Measurements from ENCODE around the gene GMDS.

The GMDS gene

GRCh38 chr6:1624851-1625781, 620.3 kb downstream of the GMDS start:
- DNase-seq (ENCODE audit: low read depth) = no peak

- no peak for DNase-seq (ENCODE audit: low read depth)
These were observed 621.2 kb downstream of the GMDS start for GRCh38 chr6:1624058-1624850.

- no peak for DNase-seq (ENCODE audit: low read depth)
These were observed 621.7 kb downstream of the GMDS start for GRCh38 chr6:1623769-1624057.

GRCh38 chr6:1622851-1623768, 622.3 kb downstream of the GMDS start:
- no peak for DNase-seq (ENCODE audit: low read depth)

- no peak for DNase-seq (ENCODE audit: low read depth)
These were observed 623.1 kb downstream of the GMDS start for GRCh38 chr6:1622220-1622850.

- DNase-seq (ENCODE audit: low read depth) = no peak
These were observed 624.2 kb downstream of the GMDS start for GRCh38 chr6:1621070-1621701.

GRCh38 chr6:1620504-1621069, 624.8 kb downstream of the GMDS start:
- no peak for DNase-seq (ENCODE audit: low read depth)

GRCh38 chr6:1619673-1620503, 625.5 kb downstream of the GMDS start:
- DNase-seq (ENCODE audit: low read depth) = no peak

GRCh38 chr6:1619098-1619672, 626.2 kb downstream of the GMDS start:
- DNase-seq (ENCODE audit: low read depth) = no peak

- no peak for DNase-seq (ENCODE audit: low read depth)
These were observed 626.9 kb downstream of the GMDS start for GRCh38 chr6:1618311-1619097.

- DNase-seq (ENCODE audit: low read depth) = no peak
These were observed 627.7 kb downstream of the GMDS start for GRCh38 chr6:1617466-1618310.

- no peak for DNase-seq (ENCODE audit: low read depth)
These were observed 628.5 kb downstream of the GMDS start for GRCh38 chr6:1616701-1617463.

GRCh38 chr6:1615853-1616420, 629.5 kb downstream of the GMDS start:
- DNase-seq (ENCODE audit: low read depth) = no peak

GRCh38 chr6:1615151-1615852, 630.1 kb downstream of the GMDS start:
- DNase-seq (ENCODE audit: low read depth) = no peak

GRCh38 chr6:1614448-1615150, 630.8 kb downstream of the GMDS start:
- DNase-seq (ENCODE audit: low read depth) = no peak

Measured in stimulated activated CD4-positive, alpha-beta T cell treated with anti-CD3 and anti-CD28 coated beads, Interleukin-2, amount 100 ng/mL, for 4 hours (primary cell).